ENCODE measurements around the gene ABHD4.
A peak's percentile ranks its signal among the peaks of the same experiment; 100 is the strongest.

Gene ABHD4

DNA sequence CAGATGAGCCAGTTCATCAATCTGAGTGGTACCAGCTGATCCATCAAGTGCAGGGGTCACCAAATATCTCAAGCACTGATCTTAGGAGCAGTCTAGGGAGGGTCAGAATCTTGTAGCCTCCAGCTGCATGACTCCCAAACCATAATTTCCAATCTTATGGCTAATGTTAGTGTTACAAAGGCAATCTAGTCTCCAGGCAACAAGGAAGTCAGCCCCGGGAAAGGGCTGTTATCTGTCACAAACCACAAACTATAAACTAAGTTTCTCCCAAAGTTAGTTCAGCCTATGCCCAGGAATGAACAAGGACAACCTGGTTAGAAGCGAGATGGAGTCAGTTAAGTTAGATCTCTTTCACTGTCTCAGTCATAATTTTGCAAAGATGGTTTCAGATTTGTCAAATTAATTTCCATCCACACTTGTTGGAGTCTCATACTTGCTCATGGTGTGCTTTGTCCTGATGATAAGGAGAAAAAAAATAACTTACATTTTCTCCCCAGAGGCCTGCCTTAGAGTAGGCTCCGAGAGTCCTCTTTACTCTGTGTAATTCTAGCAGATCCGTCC lies 3.9 kb upstream of the ABHD4 start:
- H3K79me2 ChIP-seq (ENCODE audit: insufficient read depth, low read length): peaks cover 4% of the 10 kb centered on the region; the same call in 1 of the 2 replicates
- no peaks in the 10 kb centered on the region for H4K20me1 ChIP-seq (ENCODE audit: insufficient read depth, low read length, poor library complexity, severe bottlenecking)
- H3K9me3 ChIP-seq (ENCODE audit: insufficient read depth, low read depth, low read length): no peaks in the 10 kb centered on the region
- H3K4me3 ChIP-seq (ENCODE audit: low read length, poor library complexity, severe bottlenecking): no peak overlapping the region
- H3K4me1 ChIP-seq (ENCODE audit: insufficient read depth, low read length, poor library complexity, severe bottlenecking): peaks cover 4% of the 10 kb centered on the region
- H3K36me3 ChIP-seq (ENCODE audit: insufficient read depth, low read length): no peaks in the 10 kb centered on the region
- no peaks in the 10 kb centered on the region for H3K9me2 ChIP-seq (replicated peaks; ENCODE audit: low read depth, low read length)
- 0 out of 2 replicates have a peak overlapping the region, but pooled peaks have one; percentile 30 for H2AFZ ChIP-seq (ENCODE audit: low read length)
- TF ChIP-seq, protein P1, sequence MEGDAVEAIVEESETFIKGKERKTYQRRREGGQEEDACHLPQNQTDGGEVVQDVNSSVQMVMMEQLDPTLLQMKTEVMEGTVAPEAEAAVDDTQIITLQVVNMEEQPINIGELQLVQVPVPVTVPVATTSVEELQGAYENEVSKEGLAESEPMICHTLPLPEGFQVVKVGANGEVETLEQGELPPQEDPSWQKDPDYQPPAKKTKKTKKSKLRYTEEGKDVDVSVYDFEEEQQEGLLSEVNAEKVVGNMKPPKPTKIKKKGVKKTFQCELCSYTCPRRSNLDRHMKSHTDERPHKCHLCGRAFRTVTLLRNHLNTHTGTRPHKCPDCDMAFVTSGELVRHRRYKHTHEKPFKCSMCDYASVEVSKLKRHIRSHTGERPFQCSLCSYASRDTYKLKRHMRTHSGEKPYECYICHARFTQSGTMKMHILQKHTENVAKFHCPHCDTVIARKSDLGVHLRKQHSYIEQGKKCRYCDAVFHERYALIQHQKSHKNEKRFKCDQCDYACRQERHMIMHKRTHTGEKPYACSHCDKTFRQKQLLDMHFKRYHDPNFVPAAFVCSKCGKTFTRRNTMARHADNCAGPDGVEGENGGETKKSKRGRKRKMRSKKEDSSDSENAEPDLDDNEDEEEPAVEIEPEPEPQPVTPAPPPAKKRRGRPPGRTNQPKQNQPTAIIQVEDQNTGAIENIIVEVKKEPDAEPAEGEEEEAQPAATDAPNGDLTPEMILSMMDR (conservative IDR thresholded peaks at IDR 0.05; ENCODE audit: low read length): no peak
- TF ChIP-seq EZH2phosphoT487 (IDR thresholded peaks at IDR 0.05; ENCODE audit: borderline replicate concordance): no peak
- no peaks in the 10 kb centered on the region for H3K27me3 ChIP-seq (ENCODE audit: insufficient read depth, low read length, poor library complexity, severe bottlenecking)
- H3K4me2 ChIP-seq (ENCODE audit: low read depth, low read length, poor library complexity, severe bottlenecking): no peak overlapping the region
- 0 out of 2 replicates have a peak, but pooled peaks cover 3% of the 10 kb centered on the region for H3F3A ChIP-seq (ENCODE audit: low read depth)
- H3K9ac ChIP-seq (ENCODE audit: low read depth, low read length, poor library complexity, severe bottlenecking): no peak overlapping the region

DNA sequence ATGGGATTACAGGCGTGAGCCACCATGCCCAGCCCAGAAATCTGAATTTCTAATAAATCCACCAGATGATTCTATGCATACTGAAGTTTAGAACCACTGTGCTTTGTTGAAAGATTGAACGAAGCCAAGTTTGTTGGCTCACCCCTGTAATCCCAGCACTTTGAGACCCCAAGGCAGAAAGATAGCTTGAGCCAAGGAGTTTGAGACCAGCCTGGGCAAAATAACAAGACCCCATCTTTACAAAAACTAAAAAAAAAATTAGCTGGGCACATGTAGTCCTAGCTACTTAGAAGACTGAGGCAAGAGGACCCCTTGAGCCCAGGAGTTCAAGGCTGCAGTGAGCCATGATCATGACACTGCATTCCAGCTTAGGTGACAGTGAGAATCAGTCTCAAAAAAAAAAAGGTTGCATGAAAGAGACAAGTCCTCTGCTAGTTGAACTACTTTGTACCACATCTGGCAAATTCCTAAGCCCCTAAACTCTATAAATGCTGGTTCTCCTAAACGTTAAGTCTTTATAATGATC lies 1.7 kb upstream of the ABHD4 start:
- Histone ChIP-seq H3K9me3 (ENCODE audit: insufficient read depth, low read depth, low read length) (no peaks in the 10 kb centered on the region), H3K79me2 (ENCODE audit: insufficient read depth, low read length) (peaks cover 7% of the 10 kb centered on the region; the same call in 1 of the 2 replicates), H3K4me3 (ENCODE audit: low read length, poor library complexity, severe bottlenecking) (no peak overlapping the region), H3K27me3 (ENCODE audit: insufficient read depth, low read length, poor library complexity, severe bottlenecking) (no peaks in the 10 kb centered on the region), H3K9me2 (replicated peaks; ENCODE audit: low read depth, low read length) (no peaks in the 10 kb centered on the region), H3K4me1 (ENCODE audit: insufficient read depth, low read length, poor library complexity, severe bottlenecking) (peaks cover 14% of the 10 kb centered on the region), H3K4me2 (ENCODE audit: low read depth, low read length, poor library complexity, severe bottlenecking) (no peak overlapping the region), H3K36me3 (ENCODE audit: insufficient read depth, low read length) (no peaks in the 10 kb centered on the region), H2AFZ (ENCODE audit: low read length) (no peak overlapping the region), H3K9ac (ENCODE audit: low read depth, low read length, poor library complexity, severe bottlenecking) (no peak overlapping the region), H3F3A (ENCODE audit: low read depth) (no peaks in the 10 kb centered on the region), H4K20me1 (ENCODE audit: insufficient read depth, low read length, poor library complexity, severe bottlenecking) (no peaks in the 10 kb centered on the region)
- TF ChIP-seq, protein P1 (conservative IDR thresholded peaks at IDR 0.05; ENCODE audit: low read length): no peak
- TF ChIP-seq EZH2phosphoT487 (IDR thresholded peaks at IDR 0.05; ENCODE audit: borderline replicate concordance): no peak

DNA sequence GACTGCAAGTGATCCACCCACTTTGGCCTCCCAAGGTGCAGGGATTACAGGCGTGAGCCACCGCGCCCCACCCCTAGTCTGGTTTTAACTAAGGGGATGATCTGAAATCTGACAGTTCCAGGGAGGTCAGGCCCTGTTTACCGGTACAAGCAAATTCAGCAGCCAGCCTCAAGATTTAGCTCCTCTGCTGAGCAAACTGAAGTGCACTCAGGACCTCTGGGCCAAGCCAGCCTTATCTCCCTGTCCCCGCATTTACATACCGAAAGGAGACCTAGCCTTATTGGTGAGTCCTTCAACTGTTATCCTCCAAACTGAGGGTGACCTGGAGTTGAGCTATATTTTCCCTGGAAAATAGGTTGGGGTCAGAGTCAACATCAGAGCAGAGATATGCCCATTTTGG lies 835 bp upstream of the ABHD4 start:
- Histone ChIP-seq H3F3A (ENCODE audit: low read depth) (no peaks in the 10 kb centered on the region), H3K9me2 (replicated peaks; ENCODE audit: low read depth, low read length) (no peaks in the 10 kb centered on the region), H3K27me3 (ENCODE audit: insufficient read depth, low read length, poor library complexity, severe bottlenecking) (no peaks in the 10 kb centered on the region), H3K4me3 (ENCODE audit: low read length, poor library complexity, severe bottlenecking) (no peak overlapping the region), H3K79me2 (ENCODE audit: insufficient read depth, low read length) (peaks cover 7% of the 10 kb centered on the region; the same call in 1 of the 2 replicates), H3K4me1 (ENCODE audit: insufficient read depth, low read length, poor library complexity, severe bottlenecking) (peaks cover 22% of the 10 kb centered on the region), H2AFZ (ENCODE audit: low read length) (no peak overlapping the region), H4K20me1 (ENCODE audit: insufficient read depth, low read length, poor library complexity, severe bottlenecking) (no peaks in the 10 kb centered on the region), H3K9ac (ENCODE audit: low read depth, low read length, poor library complexity, severe bottlenecking) (no peak overlapping the region), H3K4me2 (ENCODE audit: low read depth, low read length, poor library complexity, severe bottlenecking) (peak overlapping the region; percentile 83), H3K36me3 (ENCODE audit: insufficient read depth, low read length) (no peaks in the 10 kb centered on the region), H3K9me3 (ENCODE audit: insufficient read depth, low read depth, low read length) (no peaks in the 10 kb centered on the region)
- TF ChIP-seq, protein P1 (conservative IDR thresholded peaks at IDR 0.05; ENCODE audit: low read length): no peak
- TF ChIP-seq EZH2phosphoT487 (IDR thresholded peaks at IDR 0.05; ENCODE audit: borderline replicate concordance): no peak
